Measurements from ENCODE around the gene RAD50.

The RAD50 gene

GRCh38 chr5:132661231-132662003, 104.6 kb downstream of the RAD50 start:
- peak in 1 of 5 experiments; percentile 30 for DNase-seq

- DNase-seq, result no peak
These were observed 105.2 kb downstream of the RAD50 start for GRCh38 chr5:132662004-132662401.

GRCh38 chr5:132662925-132663770, 106.4 kb downstream of the RAD50 start:
- peak in 3 of 5 experiments; percentile 36 to 91 (median 45) for DNase-seq

- peak in 1 of 5 experiments; percentile 72 for DNase-seq
These were observed 107.3 kb downstream of the RAD50 start for GRCh38 chr5:132663771-132664695.

GRCh38 chr5:132664696-132665209, 108.0 kb downstream of the RAD50 start:
- DNase-seq, result no peak

- DNase-seq, result no peak
These were observed 108.8 kb downstream of the RAD50 start for GRCh38 chr5:132665574-132666080.

- no peak for DNase-seq
These were observed 109.7 kb downstream of the RAD50 start for GRCh38 chr5:132666310-132667123.

GRCh38 chr5:132667309-132667708, 110.5 kb downstream of the RAD50 start:
- DNase-seq, result no peak

- DNase-seq, result no peak
These were observed 111.3 kb downstream of the RAD50 start for GRCh38 chr5:132667761-132668705.

GRCh38 chr5:132668706-132669454, 112.1 kb downstream of the RAD50 start:
- no peak for DNase-seq

- DNase-seq, result no peak
These were observed 112.7 kb downstream of the RAD50 start for GRCh38 chr5:132669455-132669820.

- no peak for DNase-seq
These were observed 113.4 kb downstream of the RAD50 start for GRCh38 chr5:132669966-132670882.

- DNase-seq, result no peak
These were observed 114.2 kb downstream of the RAD50 start for GRCh38 chr5:132671000-132671399.

GRCh38 chr5:132673488-132673887, 116.7 kb downstream of the RAD50 start:
- DNase-seq, result no peak

GRCh38 chr5:132673939-132674630, 117.3 kb downstream of the RAD50 start, which contains the start of gene IL4:
Gene IL4, plus strand, starts transcription at chr5:132673989. Its CDS starts 62 bp downstream, at chr5:132674051.
- peak in 1 of 5 experiments; percentile 81 for DNase-seq

- DNase-seq, result peak in 1 of 5 experiments; percentile 89
These were observed 118.1 kb downstream of the RAD50 start for GRCh38 chr5:132674671-132675506.

All from T-helper 2 cell (primary cell).